SKM-1 (cell line): ENCODE data around the gene GMFB.

Source experiments
- DNase-seq: peaks from one replicate; lab custom pipeline; 2025; ENCODE audit not compliant: unreplicated experiment; lab: John Stamatoyannopoulos, UW

The GMFB gene

GRCh38 chr14:54488646-54489317 is at the start of gene GMFB:
TSS of gene GMFB (minus strand) at chr14:54488980. CDS start at chr14:54488927, 53 bp downstream.
- DNase-seq, result peak; percentile 2

- no peak for DNase-seq
Measured at GRCh38 chr14:54538055-54538454, 49.3 kb upstream of the GMFB start.

DNA sequence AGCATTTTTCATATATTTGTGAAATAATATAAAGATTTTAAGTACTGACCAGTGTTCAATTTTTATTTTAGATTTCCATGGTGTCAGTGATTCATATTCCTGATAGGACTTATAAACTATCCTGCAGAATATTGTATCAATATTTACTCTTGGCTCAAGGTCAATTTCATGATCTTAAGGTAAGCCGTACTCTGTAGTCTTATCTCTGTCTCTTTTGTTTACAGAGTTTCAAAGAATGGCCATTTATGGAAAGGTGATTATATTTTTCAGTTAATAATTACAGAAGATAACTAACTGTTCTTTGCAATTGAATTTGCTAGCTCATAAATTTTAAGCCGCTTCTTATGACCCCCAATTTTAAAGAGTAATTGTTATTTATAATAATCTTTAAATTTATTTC is 48.9 kb upstream of the GMFB start:
- DNase-seq, result no peak

DNA sequence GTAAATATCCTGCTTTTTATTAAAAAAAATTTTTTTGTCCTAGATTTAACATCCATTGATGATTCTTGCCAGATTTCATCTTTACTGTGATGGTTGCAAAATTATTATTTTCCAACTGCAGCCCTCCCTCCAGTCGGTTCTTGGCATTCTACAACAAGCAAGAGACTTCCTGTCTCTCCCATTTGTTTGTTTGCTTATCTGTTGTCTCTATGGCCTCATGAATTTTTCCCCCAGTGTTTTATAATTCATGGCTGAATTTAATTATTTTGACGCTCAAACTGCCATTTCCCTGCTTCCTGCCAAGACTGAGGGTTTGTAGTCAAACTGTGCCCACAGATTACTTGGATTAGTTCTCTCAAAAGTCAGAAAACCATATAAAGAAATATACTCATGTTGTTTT is 46.9 kb upstream of the GMFB start:
- no peak for DNase-seq

DNA sequence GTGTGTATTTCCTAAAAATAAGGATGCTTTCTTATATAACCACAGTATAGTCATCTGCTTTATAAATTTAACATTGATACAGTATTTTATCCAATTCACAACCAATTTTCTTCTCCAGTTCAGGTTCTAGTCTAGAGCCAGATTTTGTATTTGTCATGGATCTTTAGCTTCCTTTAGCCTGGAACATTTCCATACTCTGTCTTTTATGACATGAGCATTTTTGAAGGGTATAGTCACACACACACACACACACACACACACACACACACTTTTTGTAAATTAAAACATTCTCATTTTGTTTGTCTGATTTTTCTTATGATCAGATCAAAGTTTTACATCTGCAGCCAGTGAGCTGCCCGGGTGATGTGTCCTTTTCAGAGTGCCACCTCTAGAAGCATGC is 46.3 kb upstream of the GMFB start:
- no peak for DNase-seq

DNA sequence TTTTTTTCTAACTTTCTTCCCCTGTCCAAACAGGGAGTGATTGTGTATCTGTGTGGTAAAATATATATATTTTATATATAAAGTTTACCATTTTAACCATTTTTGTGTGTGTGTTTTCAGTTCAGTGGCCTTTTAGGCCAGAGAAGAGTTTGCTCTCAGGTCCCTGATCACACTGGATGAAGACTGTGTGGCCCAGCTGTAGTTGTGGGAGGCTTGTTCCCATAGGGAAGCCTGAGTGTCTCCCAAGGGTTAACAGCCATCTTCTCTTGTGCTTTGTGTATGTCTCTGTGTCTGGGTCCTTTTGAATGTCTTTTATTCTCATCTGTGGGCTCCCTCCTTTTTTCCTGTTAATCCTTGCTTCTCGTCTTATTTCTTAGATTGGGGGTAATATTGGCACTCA is 44.3 kb upstream of the GMFB start:
- no peak for DNase-seq

- DNase-seq, result no peak
Measured at GRCh38 chr14:54532111-54533012, 43.6 kb upstream of the GMFB start.

DNA sequence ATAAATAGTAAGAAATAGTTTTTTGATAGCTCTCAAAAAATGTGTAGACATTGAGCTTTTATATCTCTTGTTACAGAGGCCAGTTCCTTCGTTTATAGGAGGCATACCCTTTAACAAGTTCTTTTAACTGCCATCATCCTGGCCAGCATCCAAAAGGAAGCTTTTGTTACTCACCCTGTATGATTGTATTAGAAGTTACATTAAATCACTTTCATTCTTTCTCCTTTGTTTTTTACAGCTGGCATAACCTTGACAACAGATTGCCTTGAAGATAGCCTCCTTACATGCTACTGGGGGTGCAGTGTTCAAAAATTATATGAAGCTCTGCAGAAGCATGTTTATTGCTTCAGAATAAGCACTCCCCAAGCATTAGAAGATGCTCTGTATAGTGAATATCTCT is 41.0 kb upstream of the GMFB start:
- DNase-seq, result no peak

- DNase-seq, result no peak
Measured at GRCh38 chr14:54528973-54529372, 40.2 kb upstream of the GMFB start.

DNA sequence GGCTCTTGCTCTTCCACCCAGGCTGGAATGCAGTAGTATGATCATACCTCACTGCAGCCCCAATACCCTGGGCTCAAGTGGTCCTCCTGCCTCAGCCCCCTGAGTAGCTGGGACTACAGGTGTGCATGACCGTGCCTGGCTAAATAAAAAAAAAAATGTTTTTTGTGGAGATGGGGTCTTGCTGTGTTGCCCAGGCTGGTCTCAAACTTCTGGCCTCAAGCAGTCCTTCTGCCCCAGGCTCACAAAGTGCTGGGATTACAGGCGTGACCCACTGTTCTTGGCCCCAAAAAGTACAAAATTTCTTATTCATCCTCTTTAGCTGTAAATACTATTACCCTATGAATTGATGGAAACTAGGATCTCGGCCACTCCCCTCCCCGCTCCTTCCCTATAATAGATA is 35.6 kb upstream of the GMFB start:
- no peak for DNase-seq

GRCh38 chr14:54516709-54517108 is 27.9 kb upstream of the GMFB start:
- no peak for DNase-seq

- no peak for DNase-seq
Measured at GRCh38 chr14:54515670-54516069, 26.9 kb upstream of the GMFB start.

GRCh38 chr14:54512393-54512792 is 23.6 kb upstream of the GMFB start:
- DNase-seq, result no peak

GRCh38 chr14:54509546-54510501 is 21.0 kb upstream of the GMFB start, which contains the start of gene CGRRF1:
TSS of gene CGRRF1 (plus strand) at chr14:54509906. CDS start at chr14:54509960, 54 bp downstream.
- peak; percentile 43 for DNase-seq

DNA sequence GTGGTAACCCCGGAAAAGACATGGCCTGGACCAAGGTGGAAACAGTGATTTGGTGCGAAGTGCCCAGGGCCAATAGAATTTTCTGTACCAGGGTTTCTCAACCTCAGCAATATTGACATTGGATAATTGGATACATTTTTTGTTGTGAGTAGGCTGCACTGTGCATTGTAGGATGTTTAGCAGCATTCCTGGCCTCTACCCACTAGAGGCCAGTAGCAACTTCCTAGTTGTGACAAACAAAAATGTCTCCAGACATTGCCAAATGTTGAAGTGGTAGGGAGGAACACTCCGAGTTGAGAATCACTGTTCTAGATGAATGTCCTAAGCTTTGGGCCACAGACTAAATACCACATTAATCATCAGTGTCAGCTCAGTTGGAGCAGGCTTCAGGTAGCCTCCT is 14.7 kb upstream of the GMFB start:
- DNase-seq, result no peak

DNA sequence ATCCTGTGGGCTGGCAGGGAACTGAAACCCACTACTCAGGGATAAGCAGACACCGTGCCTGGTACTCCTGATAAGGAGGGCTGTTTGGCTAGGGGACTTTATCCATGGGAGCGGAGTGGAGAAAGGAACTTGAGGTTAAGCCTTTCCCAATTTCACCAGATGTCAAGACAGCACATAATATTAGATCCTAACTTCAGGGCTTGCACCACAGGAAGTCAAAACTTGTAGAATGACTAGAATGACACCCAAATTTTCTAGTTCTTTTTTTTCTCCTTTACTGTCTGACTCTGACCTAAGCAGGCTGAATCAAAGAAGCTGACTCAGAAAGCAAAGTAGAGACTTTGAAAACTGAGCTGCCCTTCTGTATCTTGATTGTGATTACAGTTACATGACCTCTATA is 13.8 kb upstream of the GMFB start:
- no peak for DNase-seq

- no peak for DNase-seq
Measured at GRCh38 chr14:54501480-54501879, 12.7 kb upstream of the GMFB start.

GRCh38 chr14:54500744-54501143 is 12.0 kb upstream of the GMFB start:
- DNase-seq, result no peak

DNA sequence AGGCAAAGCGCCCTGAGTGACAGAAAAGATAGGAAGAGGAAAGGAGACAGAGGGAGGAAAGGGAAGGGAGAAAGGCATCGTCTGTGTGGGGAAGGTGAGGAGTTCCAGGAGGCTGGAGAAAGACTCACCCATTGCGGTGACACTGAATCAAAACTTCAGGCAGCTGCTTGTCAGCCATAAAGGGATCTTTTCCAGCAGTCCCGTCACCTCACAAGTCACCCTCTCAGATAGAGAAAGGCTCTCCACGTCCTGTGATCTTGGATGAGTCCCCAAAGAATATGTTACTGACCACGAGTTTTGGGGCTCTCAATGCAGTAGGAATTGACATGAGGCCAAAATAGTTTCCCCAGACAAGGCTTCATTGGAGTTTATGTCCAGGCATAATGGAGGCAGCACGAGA is 9.8 kb upstream of the GMFB start:
- DNase-seq, result no peak

DNA sequence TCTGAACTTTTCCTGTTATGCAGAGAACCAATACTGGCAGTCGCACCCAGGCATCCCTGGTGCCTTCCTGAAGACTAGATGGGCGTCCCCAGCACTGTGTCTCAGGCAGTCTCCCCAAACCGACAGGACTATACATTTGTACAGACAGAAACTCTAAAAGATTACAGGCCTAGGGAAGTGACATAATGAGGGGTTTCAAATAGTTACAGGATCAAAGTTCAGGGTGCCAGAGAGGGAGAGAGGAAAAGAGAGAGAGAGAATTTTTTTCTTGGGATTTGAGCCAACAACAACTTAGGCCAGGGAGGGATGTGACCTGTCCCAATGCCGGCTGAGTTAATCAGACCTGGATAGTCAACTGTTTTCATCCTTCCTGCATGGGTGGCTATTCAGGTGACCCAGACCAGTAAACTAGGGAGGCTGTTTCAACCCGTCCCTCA is 9.3 kb upstream of the GMFB start:
- DNase-seq, result no peak

DNA sequence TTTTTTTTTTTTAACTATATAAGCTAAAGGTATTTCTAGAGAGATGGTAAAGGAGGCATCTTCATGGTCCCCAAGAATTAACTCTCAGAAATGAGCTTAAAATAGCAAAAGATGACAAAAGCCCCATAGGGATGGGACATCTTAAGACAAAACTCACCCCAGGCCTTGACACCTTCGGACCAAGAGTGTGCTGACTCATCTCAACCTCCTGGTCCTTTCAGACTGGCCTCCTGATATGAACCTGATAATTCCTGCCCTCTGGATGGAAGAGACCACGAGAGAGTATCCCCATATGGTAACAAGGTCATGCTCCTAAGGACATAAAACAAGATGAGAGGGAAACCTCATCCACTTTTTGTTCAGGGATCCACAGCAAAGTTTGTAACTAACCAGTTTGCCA is 8.4 kb upstream of the GMFB start:
- DNase-seq, result no peak
